ENCODE data around the gene KBTBD6.

DNA sequence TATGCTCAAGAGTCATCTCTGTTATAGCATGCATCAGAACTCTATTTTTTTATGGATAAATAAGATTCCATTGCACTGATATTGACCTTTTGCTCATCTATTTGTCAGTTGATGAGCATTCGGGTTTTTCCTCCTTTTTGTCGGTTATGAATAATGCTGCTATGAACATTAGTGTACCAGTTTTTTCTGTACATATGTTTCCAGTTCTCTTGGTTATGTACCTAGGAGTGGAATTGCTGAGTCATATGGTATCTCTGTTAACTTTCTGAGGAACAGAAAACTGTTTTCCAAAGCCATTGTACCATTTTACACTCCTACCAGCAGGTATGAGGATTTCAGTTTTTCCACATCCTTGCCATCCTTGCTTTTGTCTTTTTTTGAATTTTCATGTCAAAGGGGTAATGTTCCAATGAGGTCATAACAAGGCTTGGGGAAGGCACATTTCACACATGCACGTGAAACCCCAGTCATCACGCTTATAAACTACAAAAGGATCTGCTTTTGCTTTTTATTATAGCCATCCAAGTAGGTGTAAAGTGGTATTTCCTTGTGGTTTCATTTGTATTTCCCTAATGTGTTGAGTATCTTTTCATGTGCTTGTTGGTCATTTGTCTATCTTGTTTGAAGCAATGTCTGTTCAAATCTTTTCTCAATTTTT lies 47.1 kb upstream of the KBTBD6 start:
- TF ChIP-seq, protein P1, sequence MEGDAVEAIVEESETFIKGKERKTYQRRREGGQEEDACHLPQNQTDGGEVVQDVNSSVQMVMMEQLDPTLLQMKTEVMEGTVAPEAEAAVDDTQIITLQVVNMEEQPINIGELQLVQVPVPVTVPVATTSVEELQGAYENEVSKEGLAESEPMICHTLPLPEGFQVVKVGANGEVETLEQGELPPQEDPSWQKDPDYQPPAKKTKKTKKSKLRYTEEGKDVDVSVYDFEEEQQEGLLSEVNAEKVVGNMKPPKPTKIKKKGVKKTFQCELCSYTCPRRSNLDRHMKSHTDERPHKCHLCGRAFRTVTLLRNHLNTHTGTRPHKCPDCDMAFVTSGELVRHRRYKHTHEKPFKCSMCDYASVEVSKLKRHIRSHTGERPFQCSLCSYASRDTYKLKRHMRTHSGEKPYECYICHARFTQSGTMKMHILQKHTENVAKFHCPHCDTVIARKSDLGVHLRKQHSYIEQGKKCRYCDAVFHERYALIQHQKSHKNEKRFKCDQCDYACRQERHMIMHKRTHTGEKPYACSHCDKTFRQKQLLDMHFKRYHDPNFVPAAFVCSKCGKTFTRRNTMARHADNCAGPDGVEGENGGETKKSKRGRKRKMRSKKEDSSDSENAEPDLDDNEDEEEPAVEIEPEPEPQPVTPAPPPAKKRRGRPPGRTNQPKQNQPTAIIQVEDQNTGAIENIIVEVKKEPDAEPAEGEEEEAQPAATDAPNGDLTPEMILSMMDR (IDR thresholded peaks at IDR 0.05): no peak
- no peak for TF ChIP-seq POLR2A (IDR thresholded peaks at IDR 0.05)
